Measurements from ENCODE around the gene IPCEF1. TPM values are rescaled to one million over a fixed set of nuclear protein-coding genes. Genes with fewer than 3 reads are reported as not detected.
"Not testable (repeated sequence)": the region's sequence is repeated elsewhere in the genome, so short reads cannot be mapped to it uniquely, and the experiment has no call there.

The IPCEF1 gene
- total RNA-seq, 1 donor: 73.5 TPM

DNA sequence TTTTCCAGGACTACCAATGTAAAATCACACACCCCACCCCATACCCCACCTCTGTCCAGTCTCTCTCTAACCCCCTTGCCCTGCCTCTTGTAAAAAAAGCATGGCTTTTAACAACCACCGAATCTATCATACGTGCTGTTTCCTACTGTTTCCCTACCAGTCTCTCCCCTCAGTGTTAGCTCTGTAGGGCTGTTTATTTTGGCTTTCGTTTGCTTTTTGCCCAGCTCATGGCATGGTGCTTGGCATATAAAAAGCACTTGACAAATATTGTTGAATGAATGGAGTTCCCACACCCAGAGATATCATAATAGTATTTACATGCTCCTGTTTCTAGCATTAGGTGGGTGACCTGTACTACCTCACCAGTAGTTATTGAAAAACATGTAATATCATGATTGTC lies 169.4 kb downstream of the IPCEF1 start:
- H3K4me3 ChIP-seq (ENCODE audit: low read length): no peak overlapping the region
- no peaks in the 10 kb centered on the region for H3K4me1 ChIP-seq (ENCODE audit: insufficient read depth, low read length)
- no peaks in the 10 kb centered on the region for H3K27me3 ChIP-seq (ENCODE audit: insufficient read depth, low read length)
- no peaks in the 10 kb centered on the region for H3K9me3 ChIP-seq (ENCODE audit: low read depth, low read length)

DNA sequence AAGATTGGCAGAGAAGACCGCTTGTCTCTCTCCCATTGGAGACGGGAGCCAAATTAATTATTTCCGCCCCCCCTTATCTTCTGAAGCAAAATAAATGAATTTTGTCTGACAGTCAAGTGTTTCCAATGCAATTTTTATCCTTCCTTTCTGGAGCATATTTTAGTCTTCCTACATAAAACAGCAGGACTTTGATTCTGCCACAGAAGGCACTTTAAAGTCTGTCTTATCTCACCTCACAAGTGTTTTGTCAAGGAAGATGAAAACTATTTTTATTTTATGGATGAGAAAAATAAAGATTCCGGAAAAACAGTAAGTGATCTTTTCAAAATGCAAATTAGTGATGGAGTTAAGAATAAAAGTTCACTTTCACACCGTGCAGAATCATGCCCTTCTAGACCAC lies 177.2 kb downstream of the IPCEF1 start:
- no peaks in the 10 kb centered on the region for H3K4me1 ChIP-seq (ENCODE audit: insufficient read depth, low read length)
- H3K27me3 ChIP-seq (ENCODE audit: insufficient read depth, low read length): no peaks in the 10 kb centered on the region
- H3K4me3 ChIP-seq (ENCODE audit: low read length): no peak overlapping the region
- no peaks in the 10 kb centered on the region for H3K9me3 ChIP-seq (ENCODE audit: low read depth, low read length)

DNA sequence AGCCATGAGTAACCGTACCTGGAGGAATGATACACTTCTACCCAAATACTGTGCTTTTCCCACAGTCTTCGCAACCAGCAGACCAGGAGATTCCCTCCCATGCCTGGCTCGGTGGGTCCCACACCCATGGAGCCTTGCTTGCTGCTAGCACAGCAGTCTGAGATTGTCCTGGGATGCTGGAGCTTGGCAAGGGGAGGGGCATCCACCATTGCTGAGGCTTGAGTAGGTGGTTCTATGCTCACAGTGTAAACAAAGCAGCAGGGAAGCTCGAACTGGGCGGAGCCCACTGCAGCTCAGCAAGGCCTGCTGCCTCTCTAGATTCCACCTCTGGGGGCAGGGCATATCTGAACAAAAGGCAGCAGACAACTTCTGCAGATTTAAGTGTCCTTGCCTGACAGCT lies 184.2 kb downstream of the IPCEF1 start:
- H3K4me1 ChIP-seq (ENCODE audit: insufficient read depth, low read length): peaks cover 37% of the 10 kb centered on the region

DNA sequence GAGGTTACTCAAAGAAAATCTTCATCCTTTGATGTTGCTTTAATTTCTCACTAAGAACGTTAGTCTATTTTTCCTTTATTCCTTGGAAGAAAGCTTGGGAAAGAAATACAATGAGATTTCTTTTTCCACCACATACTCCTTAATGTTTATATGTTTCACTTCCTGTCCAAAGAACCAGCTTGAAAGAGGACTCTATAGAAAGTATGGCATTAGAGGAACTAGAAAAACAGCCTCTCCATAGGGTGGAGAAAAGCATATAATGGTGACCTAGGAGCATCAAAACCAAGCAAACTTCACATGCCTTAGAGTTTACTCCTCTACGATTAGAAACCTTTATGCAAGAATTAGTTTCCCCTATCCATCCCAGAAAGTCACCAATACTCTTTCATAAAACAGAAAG lies 186.5 kb downstream of the IPCEF1 start:
- peaks cover 58% of the 10 kb centered on the region for H3K4me1 ChIP-seq (ENCODE audit: insufficient read depth, low read length)

More for the DNA sequence above, 184.2 kb downstream of the IPCEF1 start:
- H3K9me3 ChIP-seq (ENCODE audit: low read depth, low read length); H3K27me3 ChIP-seq (ENCODE audit: insufficient read depth, low read length); H3K4me3 ChIP-seq (ENCODE audit: low read length): not testable (repeated sequence)

DNA sequence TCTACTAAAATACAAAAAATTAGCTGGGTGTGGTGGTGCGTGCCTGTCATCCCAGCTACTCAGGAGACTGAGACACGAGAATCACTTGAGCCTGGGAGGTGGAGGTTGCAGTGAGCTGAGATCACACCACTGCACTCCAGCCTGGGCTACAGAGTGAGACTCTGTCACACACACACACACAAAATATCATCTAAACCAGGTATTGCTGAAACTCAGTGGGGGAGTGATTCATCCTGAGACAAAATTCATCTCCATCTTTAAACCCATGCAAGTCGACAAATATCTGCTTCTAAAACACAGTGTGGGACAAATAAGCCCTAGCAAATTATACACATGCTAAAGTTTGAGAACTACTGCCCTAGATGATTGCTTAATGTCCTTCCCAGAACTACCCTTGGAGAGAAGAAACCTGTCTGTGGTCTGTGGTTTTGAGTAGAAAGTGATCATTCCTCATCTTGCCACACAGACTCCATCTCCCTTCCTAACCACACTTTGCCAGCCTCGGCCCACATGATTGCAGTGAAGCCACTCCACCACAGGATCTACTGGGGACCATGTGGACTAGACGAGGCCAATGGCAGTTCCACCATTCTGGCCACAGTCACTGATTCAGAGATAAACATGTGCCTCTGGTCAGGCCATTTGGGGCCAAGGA lies 187.3 kb downstream of the IPCEF1 start:
- H3K27me3 ChIP-seq (ENCODE audit: insufficient read depth, low read length): no peaks in the 10 kb centered on the region
- no peak overlapping the region for H3K4me3 ChIP-seq (ENCODE audit: low read length)
- peaks cover 64% of the 10 kb centered on the region for H3K4me1 ChIP-seq (ENCODE audit: insufficient read depth, low read length)
- H3K9me3 ChIP-seq (ENCODE audit: low read depth, low read length): no peaks in the 10 kb centered on the region

More for the DNA sequence above, 186.5 kb downstream of the IPCEF1 start:
- Histone ChIP-seq H3K9me3 (ENCODE audit: low read depth, low read length) (no peaks in the 10 kb centered on the region), H3K4me3 (ENCODE audit: low read length) (no peak overlapping the region), H3K27me3 (ENCODE audit: insufficient read depth, low read length) (no peaks in the 10 kb centered on the region)

DNA sequence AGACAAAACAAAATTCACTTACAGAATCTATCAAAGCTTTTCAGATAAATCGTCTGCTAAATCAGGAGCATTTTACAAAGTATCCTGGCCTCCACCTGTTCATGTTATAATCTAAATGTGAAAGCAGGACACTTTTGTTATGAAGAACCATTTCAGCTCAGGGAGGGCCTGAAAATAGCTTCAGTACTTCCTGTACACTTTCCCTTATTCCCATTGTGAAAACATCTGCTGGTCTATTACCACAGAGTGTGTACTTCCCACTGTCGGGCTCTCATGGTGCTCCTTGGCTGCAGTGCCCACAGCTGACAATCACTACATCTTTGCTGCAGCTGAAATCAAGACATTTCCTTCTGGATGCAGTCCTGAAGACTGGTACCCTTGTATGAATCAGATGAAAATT lies 189.5 kb downstream of the IPCEF1 start:
- H3K27me3 ChIP-seq (ENCODE audit: insufficient read depth, low read length): no peaks in the 10 kb centered on the region
- peaks cover 73% of the 10 kb centered on the region for H3K4me1 ChIP-seq (ENCODE audit: insufficient read depth, low read length)
- no peak overlapping the region for H3K4me3 ChIP-seq (ENCODE audit: low read length)
- no peaks in the 10 kb centered on the region for H3K9me3 ChIP-seq (ENCODE audit: low read depth, low read length)

GRCh38 chr6:154166140-154166539 lies 190.5 kb downstream of the IPCEF1 start:
- Histone ChIP-seq H3K4me3 (ENCODE audit: low read length) (no peak overlapping the region), H3K9me3 (ENCODE audit: low read depth, low read length) (no peaks in the 10 kb centered on the region), H3K27me3 (ENCODE audit: insufficient read depth, low read length) (no peaks in the 10 kb centered on the region), H3K4me1 (ENCODE audit: insufficient read depth, low read length) (peaks cover 83% of the 10 kb centered on the region)

DNA sequence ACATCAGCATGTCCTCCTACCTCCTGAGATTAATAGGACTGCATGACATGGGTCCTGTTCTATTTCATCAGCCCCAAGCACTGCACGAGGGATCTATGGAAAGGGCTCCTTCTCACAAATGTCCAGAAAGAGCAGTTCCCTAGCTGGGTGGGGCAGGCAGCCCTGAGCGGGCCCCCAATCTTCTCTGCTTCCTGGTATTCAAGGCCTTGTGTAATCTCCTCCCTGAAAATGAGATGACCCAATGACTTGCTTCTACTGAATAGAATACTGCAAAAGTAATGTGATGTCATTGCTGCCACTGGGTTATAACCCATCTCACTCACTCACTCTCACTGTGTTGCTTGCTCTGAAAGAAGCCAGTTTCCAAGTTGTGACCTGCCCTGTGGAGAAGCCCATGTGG lies 191.1 kb downstream of the IPCEF1 start:
- Histone ChIP-seq H3K9me3 (ENCODE audit: low read depth, low read length) (no peaks in the 10 kb centered on the region), H3K4me1 (ENCODE audit: insufficient read depth, low read length) (peaks cover 78% of the 10 kb centered on the region), H3K27me3 (ENCODE audit: insufficient read depth, low read length) (no peaks in the 10 kb centered on the region), H3K4me3 (ENCODE audit: low read length) (no peak overlapping the region)

DNA sequence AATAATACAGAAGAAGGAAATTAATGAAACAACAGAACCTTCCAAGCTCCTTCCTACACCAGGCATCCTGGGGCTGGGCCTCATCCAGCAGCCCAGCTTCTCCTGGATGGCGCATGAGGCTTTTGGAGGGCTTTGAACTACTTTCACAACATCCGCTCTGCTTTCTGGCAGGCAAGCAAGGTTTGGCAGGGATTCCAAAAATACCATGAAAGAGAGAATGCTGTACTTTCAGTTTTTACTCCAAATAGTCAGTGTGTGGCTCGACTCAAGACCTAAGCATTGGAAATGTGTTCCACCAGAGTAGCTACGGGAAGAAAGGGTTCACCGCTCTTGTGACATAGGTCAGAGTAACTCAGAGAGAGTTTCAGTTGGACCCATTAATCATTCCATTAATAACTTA lies 192.2 kb downstream of the IPCEF1 start:
- Histone ChIP-seq H3K9me3 (ENCODE audit: low read depth, low read length) (no peaks in the 10 kb centered on the region), H3K4me1 (ENCODE audit: insufficient read depth, low read length) (peaks cover 67% of the 10 kb centered on the region), H3K27me3 (ENCODE audit: insufficient read depth, low read length) (no peaks in the 10 kb centered on the region), H3K4me3 (ENCODE audit: low read length) (no peak overlapping the region)

DNA sequence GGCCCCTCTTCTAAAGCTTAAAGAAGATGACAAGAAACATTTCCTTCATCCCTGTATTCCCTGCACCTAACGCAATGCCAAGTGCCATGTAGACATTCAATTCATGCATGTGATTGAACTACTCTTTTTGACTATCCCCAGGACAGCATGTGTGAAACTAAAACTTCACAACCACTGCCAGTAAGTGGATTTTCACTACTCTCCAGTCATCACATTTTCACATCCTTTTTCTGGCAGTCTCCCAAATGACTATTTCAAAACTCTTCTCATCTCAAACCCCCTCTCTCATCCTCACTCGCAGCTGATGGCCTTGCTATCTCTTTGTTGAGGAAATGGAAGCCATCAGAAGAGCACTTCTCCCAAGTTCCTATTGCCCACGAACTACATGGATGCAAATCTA lies 194.9 kb downstream of the IPCEF1 start:
- Histone ChIP-seq H3K9me3 (ENCODE audit: low read depth, low read length) (no peaks in the 10 kb centered on the region), H3K4me1 (ENCODE audit: insufficient read depth, low read length) (peaks cover 57% of the 10 kb centered on the region), H3K27me3 (ENCODE audit: insufficient read depth, low read length) (no peaks in the 10 kb centered on the region), H3K4me3 (ENCODE audit: low read length) (no peak overlapping the region)

- Histone ChIP-seq H3K4me1 (ENCODE audit: insufficient read depth, low read length) (peaks cover 45% of the 10 kb centered on the region), H3K27me3 (ENCODE audit: insufficient read depth, low read length) (no peaks in the 10 kb centered on the region), H3K4me3 (ENCODE audit: low read length) (no peak overlapping the region), H3K9me3 (ENCODE audit: low read depth, low read length) (no peaks in the 10 kb centered on the region)
Observed at GRCh38 chr6:154159126-154159525, 197.5 kb downstream of the IPCEF1 start.

- no peaks in the 10 kb centered on the region for H3K27me3 ChIP-seq (ENCODE audit: insufficient read depth, low read length)
- peaks cover 41% of the 10 kb centered on the region for H3K4me1 ChIP-seq (ENCODE audit: insufficient read depth, low read length)
- H3K4me3 ChIP-seq (ENCODE audit: low read length): no peak overlapping the region
- H3K9me3 ChIP-seq (ENCODE audit: low read depth, low read length): no peaks in the 10 kb centered on the region
Observed at GRCh38 chr6:154157706-154158105, 198.9 kb downstream of the IPCEF1 start.

DNA sequence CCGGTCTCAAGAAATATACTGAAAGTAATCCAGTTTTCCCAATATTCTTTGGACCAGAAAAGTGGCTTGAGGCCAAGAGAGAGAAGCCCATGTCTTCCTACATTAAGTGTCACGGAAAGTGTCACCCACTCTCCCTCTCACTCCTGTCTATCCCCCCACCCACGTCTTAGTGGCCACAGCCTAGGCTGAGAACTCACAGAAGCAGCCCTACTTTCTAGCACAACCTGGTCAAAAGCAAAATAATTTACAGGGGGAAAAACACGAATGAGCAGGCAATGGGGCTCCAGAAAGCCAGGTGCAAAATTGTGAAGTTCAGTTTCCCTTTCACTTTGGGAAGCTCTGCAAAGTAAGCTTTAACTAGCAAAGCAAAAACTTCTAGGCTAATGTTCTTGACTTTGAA lies 199.5 kb downstream of the IPCEF1 start:
- Histone ChIP-seq H3K27me3 (ENCODE audit: insufficient read depth, low read length) (no peaks in the 10 kb centered on the region), H3K4me3 (ENCODE audit: low read length) (peak overlapping the region; percentile 11), H3K9me3 (ENCODE audit: low read depth, low read length) (no peaks in the 10 kb centered on the region), H3K4me1 (ENCODE audit: insufficient read depth, low read length) (peaks cover 35% of the 10 kb centered on the region)

GRCh38 chr6:154156135-154156896 lies 200.3 kb downstream of the IPCEF1 start:
- no peak overlapping the region for H3K4me3 ChIP-seq (ENCODE audit: low read length)
- H3K4me1 ChIP-seq (ENCODE audit: insufficient read depth, low read length): peaks cover 27% of the 10 kb centered on the region
- no peaks in the 10 kb centered on the region for H3K27me3 ChIP-seq (ENCODE audit: insufficient read depth, low read length)
- H3K9me3 ChIP-seq (ENCODE audit: low read depth, low read length): no peaks in the 10 kb centered on the region

GRCh38 chr6:154154389-154154967 lies 202.1 kb downstream of the IPCEF1 start:
- no peaks in the 10 kb centered on the region for H3K27me3 ChIP-seq (ENCODE audit: insufficient read depth, low read length)
- H3K4me3 ChIP-seq (ENCODE audit: low read length): no peak overlapping the region
- H3K9me3 ChIP-seq (ENCODE audit: low read depth, low read length): no peaks in the 10 kb centered on the region
- H3K4me1 ChIP-seq (ENCODE audit: insufficient read depth, low read length): peaks cover 26% of the 10 kb centered on the region

Measured in mononuclear cell (primary cell).